GM12874 (cell line): ENCODE data around the gene SORCS1.
A peak's percentile ranks its signal among the peaks of the same experiment; 100 is the strongest.

Experiments
- TF ChIP-seq, protein P1 (sequence below): IDR thresholded peaks from 2 replicates; pipeline ENCODE4 v1.5.1; 2011; ENCODE audit warnings: low read depth, mild to moderate bottlenecking, control low read depth, low read length, moderate library complexity; ENCODE audit not compliant: insufficient read depth

SORCS1 gene

DNA sequence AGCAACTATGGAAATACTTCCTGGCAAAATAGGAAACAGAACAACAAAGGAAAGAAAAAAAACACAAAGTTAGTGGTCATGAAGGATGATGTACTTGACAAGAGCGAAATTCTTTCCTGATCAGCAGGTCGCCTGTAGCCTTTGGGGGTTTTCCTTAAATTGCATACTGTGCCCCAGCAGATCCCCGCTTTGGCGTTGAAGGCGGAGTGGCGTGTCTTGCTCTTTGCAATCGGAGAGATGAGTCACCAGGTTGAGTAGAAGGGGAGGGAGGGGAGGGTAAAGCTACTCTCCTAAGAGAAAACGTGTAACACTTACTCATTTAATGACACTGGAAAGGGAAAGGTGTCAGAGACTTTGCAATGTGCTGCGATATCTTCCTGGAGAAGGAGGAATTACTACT lies 587.2 kb downstream of the SORCS1 start:
- TF ChIP-seq, protein P1, sequence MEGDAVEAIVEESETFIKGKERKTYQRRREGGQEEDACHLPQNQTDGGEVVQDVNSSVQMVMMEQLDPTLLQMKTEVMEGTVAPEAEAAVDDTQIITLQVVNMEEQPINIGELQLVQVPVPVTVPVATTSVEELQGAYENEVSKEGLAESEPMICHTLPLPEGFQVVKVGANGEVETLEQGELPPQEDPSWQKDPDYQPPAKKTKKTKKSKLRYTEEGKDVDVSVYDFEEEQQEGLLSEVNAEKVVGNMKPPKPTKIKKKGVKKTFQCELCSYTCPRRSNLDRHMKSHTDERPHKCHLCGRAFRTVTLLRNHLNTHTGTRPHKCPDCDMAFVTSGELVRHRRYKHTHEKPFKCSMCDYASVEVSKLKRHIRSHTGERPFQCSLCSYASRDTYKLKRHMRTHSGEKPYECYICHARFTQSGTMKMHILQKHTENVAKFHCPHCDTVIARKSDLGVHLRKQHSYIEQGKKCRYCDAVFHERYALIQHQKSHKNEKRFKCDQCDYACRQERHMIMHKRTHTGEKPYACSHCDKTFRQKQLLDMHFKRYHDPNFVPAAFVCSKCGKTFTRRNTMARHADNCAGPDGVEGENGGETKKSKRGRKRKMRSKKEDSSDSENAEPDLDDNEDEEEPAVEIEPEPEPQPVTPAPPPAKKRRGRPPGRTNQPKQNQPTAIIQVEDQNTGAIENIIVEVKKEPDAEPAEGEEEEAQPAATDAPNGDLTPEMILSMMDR, result no peak

DNA sequence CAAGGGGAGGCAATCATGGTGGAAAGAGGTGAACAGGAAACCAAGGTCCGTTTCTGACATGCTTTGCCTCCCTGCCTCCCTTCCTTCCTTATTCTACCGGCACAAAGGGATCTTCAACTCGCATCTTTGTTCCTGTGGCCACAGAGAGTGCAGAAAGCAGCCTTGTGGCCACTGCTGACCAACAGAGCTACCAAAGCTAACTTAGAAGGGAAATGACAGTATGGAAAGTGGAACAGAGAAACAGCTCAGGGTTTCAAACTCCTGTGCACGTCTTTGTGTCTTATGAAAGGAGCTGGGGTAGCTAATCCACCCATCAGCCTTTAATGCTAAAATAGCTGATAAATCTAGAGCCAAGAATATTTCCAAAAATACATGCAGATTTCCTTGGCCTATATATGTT lies 588.0 kb downstream of the SORCS1 start:
- TF ChIP-seq, protein P1, result no peak

DNA sequence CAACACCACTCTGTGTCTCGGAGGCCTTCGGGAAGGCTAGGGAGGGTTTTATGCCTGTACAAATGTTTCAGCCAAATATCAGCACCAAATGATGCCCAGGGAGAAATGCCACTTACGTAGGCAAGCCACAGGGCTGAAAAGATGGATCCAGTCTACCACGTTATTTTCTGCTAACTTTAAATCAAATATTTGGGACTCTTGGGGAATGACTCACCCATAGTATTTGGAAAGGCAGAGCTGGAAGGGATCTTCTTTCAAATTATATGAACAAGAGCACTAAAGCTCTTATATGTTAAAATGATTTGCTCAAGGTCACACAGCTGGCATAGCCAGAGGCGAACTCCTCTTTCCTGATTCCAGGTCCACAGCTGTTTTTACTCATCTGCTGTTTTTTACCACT lies 591.4 kb downstream of the SORCS1 start:
- TF ChIP-seq, protein P1, result no peak

DNA sequence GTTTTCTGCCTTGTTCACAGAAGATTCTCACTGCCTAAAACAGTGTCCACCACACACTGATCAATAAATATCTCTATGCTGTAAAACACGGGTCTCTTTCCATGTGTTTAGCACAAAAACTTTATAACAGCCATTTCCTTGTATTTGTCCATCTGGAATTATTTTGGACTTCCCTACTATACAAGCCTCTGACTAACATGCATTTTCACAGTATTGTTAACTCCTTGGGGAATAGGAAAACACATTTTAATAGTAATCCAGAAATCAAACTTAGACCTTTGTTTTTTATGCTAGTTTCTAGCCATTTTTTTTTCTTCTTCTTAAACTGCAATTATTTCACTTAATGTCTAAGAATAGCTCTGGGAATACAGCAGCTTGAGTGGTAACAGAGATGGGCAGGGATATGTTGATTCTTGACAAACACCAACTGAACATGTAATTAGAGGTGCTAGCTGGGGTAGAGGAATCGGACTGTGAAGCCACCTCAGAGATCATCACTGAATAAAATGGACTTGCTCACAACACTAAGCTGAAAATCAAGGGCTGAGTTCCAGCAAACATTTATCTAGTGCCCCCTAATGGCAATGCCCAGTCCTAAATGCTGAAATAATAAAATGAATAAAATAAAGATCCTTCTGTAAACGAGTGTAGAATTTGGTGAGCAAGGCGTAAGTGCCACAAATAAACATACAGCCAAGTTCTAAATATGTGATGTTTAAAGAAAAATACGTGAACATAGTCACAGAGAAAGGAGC lies 593.1 kb downstream of the SORCS1 start:
- TF ChIP-seq, protein P1, result 0 out of 2 replicates have a peak, but pooled peaks have one; percentile 13

DNA sequence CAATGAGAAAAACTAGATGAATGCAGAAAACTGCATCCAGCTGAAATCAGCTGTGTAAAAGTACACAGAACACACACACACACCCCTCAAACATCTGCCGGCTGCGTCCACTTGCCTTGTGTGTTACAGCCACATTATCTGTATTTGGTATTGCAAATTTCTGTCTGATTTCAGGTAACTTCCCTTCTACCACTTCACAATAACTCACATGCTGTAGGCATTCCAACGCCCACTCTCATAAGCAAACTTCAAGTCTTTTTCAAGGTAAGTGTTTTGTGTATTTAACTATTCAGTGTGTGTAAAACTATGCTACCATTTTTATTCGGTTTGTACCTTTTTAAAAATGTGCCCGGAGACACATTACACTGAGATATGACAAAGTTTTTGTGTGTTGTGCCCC lies 594.2 kb downstream of the SORCS1 start:
- TF ChIP-seq, protein P1, result no peak

DNA sequence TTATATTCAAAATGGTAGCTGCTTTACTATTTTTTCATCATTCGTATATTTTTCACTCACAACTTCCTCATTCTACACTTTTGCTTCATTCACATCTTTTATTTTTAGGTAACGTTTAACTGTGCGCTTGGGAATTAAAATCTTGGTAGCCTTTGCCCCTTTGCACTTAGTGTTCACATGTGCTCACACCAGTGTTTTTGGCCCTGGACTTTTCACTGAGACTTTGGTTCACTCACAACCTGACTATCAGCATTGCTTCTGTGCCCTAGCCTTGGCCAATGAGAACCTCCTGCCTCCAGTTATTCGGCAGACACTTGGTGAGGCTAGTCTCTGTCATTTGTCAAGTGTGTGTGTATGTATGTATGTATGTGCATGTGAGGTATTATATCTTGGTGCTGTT lies 596.9 kb downstream of the SORCS1 start:
- TF ChIP-seq, protein P1, result no peak

DNA sequence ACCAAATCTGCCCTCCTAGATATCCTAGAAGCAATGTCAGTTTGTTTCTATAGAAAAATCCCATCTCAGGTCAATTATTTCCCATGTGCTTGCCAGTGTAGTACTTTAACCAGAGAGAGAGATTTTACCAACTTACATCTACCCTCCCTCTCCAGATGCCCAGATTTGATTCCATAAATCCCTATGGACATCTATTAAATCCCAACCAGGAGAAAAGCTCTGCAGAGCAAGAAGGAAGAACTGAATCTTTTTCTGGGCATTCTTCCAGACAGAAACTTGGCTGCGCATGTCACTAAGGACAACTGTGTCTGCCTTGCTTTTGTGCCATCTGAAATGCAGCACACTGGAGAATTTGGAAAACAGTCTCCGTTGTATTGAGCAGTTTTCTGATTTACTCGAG lies 597.6 kb downstream of the SORCS1 start:
- TF ChIP-seq, protein P1, result no peak
